Stimulated activated CD4-positive, alpha-beta T cell treated with anti-CD3 and anti-CD28 coated beads, Interleukin-4, amount 100 ng/mL, for 24 hours (primary cell): ENCODE results near the gene VANGL2.

ENCODE experiments used
- DNase-seq: peaks from one replicate; pipeline ENCODE4 v3.0.0-alpha.2; 2020

The VANGL2 gene

DNA sequence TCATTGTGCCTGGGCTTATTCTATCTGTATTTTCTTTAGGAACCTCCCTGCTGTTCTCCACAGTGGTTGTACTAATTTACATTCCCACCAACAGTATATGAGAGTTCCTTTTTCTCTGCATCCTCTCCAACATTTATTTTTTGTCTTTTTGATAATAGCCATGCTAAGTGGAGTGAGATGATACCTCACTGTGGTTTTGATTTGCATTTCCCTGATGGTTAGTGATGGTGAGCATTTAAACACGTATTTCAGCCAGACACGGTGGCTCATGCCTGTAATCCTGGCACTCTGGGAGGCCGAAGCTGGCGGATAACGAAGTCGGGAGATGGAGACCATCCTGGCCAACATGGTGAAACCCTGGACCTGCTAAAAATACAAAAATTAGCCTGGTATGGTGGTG lies 64.8 kb downstream of the VANGL2 start:
- DNase-seq = no peak

DNA sequence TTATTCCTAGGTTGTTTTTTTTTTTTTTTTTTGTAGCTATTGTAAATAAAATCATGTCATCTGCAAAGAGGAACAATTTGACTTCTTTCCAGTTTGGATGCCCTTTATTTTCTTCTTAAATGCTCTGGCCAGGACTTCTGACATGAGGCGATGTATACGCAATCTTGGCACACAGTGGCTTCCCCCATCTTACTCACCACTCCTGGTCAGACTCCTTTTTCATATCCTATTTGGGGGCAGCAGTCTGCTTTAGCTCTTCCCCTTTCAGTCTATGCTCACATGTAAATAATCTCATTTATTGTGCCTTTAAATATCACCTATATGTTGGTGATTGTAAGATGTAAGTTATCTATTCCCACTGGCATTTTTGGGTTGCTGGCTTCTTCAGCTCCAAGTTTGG lies 66.6 kb downstream of the VANGL2 start:
- no peak for DNase-seq

DNA sequence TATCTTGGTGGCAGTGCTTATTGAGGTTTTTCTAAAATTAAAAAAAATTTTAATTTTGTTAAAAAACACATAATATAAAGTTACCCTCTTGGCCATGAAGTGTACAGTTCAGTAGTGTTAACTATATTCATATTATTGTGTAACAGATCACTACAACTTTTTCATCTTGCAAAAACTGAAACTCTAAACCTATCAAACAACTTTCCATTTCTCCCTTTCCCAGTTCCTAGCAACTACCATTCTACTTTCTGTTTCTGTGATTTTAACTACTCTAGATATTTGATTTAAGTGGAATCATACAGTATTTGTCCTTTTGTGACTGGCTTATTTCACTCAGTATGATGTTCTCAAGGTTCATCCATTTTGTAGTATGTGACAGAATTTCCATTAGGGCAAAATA lies 67.2 kb downstream of the VANGL2 start:
- no peak for DNase-seq

DNA sequence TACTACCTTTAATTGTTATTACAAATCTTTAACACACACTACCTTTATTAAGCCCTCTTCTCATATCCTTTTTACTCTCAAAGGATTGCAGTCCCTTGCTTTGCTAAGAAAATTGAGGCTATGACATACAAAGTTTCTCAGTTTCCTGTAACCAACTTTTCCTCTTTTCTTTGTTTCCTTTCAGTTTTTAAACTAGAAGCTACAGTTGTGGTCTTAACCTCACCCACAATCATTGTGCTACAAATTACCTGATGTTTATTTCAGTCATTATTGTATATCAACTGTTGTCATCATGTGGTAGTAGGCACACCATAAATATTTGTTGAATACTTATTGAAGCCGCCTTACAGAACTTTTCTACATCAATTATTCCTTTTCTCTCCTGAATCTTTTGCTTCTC lies 70.9 kb downstream of the VANGL2 start:
- DNase-seq = no peak

DNA sequence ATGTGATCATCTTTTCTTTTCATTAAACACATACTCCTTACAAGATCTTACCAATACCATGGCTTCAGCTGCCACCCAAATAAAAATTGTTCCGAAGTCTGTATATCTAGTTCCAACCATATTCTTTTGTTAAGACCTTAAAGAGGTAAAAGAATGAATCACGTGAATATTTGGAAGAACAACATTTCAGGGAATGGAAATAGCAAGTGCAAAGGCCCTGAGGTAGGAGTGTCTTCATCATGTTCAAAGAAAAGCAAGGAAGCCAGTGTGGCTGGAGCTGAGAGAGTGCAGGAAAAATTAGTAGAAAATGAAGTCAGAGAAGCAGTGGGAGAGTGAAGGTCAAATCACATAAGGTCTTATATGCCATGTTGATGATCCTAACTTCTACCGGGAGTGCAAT lies 71.7 kb downstream of the VANGL2 start:
- DNase-seq = no peak

DNA sequence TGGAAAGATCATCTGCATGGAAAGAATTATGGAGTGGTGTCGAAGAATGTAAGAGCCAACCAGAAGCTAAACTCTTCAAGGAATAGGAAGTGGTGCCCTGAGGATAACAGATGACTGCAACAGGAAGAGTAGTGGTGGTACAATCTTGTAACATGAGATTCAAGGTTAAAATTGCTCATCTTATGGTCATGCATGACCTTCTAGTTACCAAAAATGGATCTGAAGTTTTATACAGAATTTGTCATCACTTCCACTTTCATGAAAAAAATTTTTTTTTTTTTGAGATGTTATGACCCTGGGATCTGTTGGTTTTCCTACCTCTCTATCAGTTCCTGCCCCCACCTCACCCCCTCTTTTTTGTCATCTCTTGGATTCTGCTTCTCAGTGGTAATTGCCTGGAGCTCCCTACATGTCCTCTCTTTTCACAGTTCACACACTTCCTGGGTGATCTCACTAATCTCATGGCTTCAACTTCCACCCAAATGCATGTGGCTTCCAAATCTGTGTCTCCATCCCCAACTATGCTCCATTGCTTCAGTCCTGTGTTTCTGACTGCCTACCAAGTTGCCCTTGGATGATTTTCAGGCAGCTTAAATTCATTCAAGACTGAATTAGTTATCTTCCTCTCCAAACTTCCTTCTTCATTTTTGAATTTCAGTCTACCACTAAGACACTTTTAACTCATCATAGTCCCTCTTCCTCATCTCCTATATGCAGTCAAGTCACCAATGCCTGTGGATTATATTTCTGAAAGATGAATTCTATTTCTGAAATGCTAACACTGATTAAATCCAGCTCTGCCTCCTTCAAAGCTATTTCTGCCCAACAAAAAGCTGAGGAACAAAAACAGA lies 74.3 kb downstream of the VANGL2 start:
- no peak for DNase-seq
